ENCODE data around the gene LRRC7. TPM values are rescaled to one million over a fixed set of nuclear protein-coding genes. Genes with fewer than 3 reads are reported as not detected.

LRRC7 gene
- total RNA-seq, 1 experiment from 2014 or later = 0.14 TPM

DNA sequence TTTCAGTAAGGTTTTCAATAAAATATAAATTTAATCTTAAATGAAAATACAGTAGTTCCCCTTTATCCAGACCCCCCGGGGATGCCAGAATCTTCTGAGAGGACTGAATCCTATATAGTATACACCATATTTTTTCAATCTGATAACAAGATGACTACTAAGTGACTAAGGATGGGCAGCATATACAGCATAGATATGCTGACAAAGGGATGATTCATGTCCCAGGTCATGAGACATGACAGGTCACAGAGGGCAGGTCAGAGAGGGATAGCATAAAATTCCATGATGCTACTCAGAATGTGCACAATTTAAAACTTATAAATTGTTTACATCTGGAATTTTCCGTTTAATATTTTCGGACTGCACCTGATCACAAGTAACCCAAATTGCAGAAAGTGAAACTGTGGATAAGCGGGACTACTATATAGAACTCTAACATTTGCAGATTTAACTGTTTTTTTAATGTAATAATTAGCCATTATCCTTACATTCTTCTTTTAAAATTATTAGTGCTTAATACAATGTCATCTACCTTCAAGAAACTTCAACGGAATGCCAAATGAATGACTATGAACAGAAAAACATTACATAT is 588.9 kb downstream of the LRRC7 start:
- no peaks in the 10 kb centered on the region for H3K36me3 Mint-ChIP-seq (ENCODE audit: insufficient read depth, unreplicated experiment)

DNA sequence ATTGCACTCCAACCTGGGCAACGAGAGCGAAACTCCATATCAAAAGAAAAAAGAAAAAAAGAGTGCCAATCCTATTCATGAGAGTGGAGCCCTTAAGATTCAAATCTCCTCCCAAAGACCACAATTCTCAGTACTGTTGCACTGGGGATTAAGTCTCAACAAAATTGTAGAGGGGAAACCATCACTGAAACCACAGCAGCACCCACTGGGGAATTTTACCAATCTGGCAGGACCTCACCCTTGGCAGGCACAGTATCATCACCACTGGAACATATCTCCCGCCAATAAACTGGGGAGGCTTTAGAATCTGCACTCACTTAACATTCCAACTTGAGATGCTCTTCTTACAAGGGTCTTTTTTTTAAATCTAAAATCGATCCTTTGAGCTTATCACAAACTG is 596.6 kb downstream of the LRRC7 start:
- H3K4me1 Mint-ChIP-seq (ENCODE audit: low read depth, unreplicated experiment) = peaks cover 10% of the 10 kb centered on the region
- TF ChIP-seq, protein P1, sequence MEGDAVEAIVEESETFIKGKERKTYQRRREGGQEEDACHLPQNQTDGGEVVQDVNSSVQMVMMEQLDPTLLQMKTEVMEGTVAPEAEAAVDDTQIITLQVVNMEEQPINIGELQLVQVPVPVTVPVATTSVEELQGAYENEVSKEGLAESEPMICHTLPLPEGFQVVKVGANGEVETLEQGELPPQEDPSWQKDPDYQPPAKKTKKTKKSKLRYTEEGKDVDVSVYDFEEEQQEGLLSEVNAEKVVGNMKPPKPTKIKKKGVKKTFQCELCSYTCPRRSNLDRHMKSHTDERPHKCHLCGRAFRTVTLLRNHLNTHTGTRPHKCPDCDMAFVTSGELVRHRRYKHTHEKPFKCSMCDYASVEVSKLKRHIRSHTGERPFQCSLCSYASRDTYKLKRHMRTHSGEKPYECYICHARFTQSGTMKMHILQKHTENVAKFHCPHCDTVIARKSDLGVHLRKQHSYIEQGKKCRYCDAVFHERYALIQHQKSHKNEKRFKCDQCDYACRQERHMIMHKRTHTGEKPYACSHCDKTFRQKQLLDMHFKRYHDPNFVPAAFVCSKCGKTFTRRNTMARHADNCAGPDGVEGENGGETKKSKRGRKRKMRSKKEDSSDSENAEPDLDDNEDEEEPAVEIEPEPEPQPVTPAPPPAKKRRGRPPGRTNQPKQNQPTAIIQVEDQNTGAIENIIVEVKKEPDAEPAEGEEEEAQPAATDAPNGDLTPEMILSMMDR (IDR thresholded peaks at IDR 0.05; ENCODE audit: unreplicated experiment) = no peak
- CTCF ChIA-PET = no interaction called here
- H3K9me3 Mint-ChIP-seq (ENCODE audit: low read depth, unreplicated experiment) = no peaks in the 10 kb centered on the region
- BruUV-seq (replicated peaks) = no TSS peak
- no peaks in the 10 kb centered on the region for H3K27me3 Mint-ChIP-seq (ENCODE audit: unreplicated experiment)
- DNase-seq = no peak
- H3K4me3 Mint-ChIP-seq (ENCODE audit: low read depth, unreplicated experiment) = no peak overlapping the region
- H3K27ac Mint-ChIP-seq (ENCODE audit: unreplicated experiment) = no peak overlapping the region
- H3K36me3 Mint-ChIP-seq (ENCODE audit: insufficient read depth, unreplicated experiment) = no peaks in the 10 kb centered on the region
- intact Hi-C loops (cut with micrococcal nuclease; ENCODE audit: unreplicated experiment) = no loop called here

More for the DNA sequence above, 588.9 kb downstream of the LRRC7 start:
- TF ChIP-seq, protein P1 (IDR thresholded peaks at IDR 0.05; ENCODE audit: unreplicated experiment) = no peak
- Mint-ChIP-seq H3K4me1 (ENCODE audit: low read depth, unreplicated experiment) (no peaks in the 10 kb centered on the region), H3K27ac (ENCODE audit: unreplicated experiment) (no peak overlapping the region), H3K9me3 (ENCODE audit: low read depth, unreplicated experiment) (no peaks in the 10 kb centered on the region), H3K27me3 (ENCODE audit: unreplicated experiment) (no peaks in the 10 kb centered on the region), H3K4me3 (ENCODE audit: low read depth, unreplicated experiment) (no peak overlapping the region)
- CTCF ChIA-PET = no interaction called here
- BruUV-seq (replicated peaks) = no TSS peak
- DNase-seq = no peak
- intact Hi-C loops (cut with micrococcal nuclease; ENCODE audit: unreplicated experiment) = no loop called here

DNA sequence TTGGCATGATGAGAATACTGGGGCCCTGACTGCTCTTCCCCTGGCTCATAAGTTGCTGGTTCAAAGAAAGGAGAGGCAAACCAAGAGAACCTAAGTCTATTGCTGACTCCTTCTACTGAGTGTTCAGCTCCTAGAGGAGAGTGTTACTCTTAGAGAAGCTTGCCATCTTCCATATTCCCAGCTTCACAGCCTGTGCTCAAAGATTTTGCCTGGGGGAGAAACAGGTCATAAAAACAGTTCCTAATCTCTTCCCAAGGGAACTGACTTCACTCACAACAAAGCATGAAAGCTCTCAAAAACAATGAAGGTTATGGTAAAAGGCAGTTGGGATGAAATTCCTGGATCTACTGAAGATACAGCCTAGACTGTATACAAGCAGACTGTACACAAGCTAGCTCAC is 600.6 kb downstream of the LRRC7 start:
- peaks cover 10% of the 10 kb centered on the region for H3K4me1 Mint-ChIP-seq (ENCODE audit: low read depth, unreplicated experiment)
- DNase-seq = no peak
- BruUV-seq (replicated peaks) = no TSS peak
- TF ChIP-seq, protein P1 (IDR thresholded peaks at IDR 0.05; ENCODE audit: unreplicated experiment) = no peak
- no peaks in the 10 kb centered on the region for H3K36me3 Mint-ChIP-seq (ENCODE audit: insufficient read depth, unreplicated experiment)
- H3K9me3 Mint-ChIP-seq (ENCODE audit: low read depth, unreplicated experiment) = no peaks in the 10 kb centered on the region
- H3K27ac Mint-ChIP-seq (ENCODE audit: unreplicated experiment) = no peak overlapping the region
- intact Hi-C loops (cut with micrococcal nuclease; ENCODE audit: unreplicated experiment) = no loop called here
- no peaks in the 10 kb centered on the region for H3K27me3 Mint-ChIP-seq (ENCODE audit: unreplicated experiment)
- H3K4me3 Mint-ChIP-seq (ENCODE audit: low read depth, unreplicated experiment) = no peak overlapping the region
- CTCF ChIA-PET = no interaction called here

DNA sequence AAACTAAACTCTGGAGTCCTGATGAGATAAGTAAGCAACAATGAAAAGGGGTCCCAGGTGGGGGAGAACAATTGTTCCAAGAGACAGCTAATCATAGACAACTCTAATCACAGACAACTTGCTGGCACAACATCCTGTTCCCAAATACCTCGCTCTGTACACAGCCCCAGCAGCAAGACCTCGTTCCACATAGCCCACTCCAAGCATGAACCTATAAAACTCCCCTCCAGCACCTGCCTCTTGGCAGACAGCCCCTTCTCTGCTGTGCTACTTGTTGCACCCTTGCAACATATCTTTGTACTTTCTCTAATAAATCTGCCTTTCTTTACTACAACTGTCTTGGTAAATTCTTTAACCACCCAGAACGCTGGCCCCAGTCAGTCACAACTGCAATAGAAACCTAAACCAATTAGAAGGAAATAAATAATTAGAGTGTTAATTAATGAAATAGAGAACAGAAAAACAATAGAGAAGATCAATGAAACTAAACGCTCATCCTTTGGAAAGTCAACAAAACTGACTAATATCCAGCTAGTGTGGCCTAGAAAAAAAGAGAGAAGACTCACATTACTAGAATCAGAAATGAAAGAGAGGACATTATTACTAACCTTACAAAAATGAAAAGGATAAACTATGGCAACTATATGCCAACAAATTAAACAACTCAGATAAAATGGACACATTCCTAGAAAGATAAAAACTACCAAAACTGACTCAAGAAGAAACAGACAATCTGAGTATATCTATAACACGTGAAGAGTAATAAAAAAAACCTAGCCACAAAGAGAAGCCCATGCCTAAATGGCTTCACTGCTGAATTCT is 601.5 kb downstream of the LRRC7 start:
- CTCF ChIA-PET = interaction anchor here (0.6 kb wide), 1 partner anchor 1520 kb away, joined by 6 read pairs; no protein-coding TSS in a partner anchor

More for the DNA sequence above, 601.5 kb downstream of the LRRC7 start:
- intact Hi-C loops (cut with micrococcal nuclease; ENCODE audit: unreplicated experiment) = no loop called here
- TF ChIP-seq, protein P1 (IDR thresholded peaks at IDR 0.05; ENCODE audit: unreplicated experiment) = no peak
- Mint-ChIP-seq H3K4me1 (ENCODE audit: low read depth, unreplicated experiment) (peaks cover 10% of the 10 kb centered on the region), H3K27me3 (ENCODE audit: unreplicated experiment) (no peaks in the 10 kb centered on the region), H3K9me3 (ENCODE audit: low read depth, unreplicated experiment) (no peaks in the 10 kb centered on the region), H3K4me3 (ENCODE audit: low read depth, unreplicated experiment) (no peak overlapping the region), H3K36me3 (ENCODE audit: insufficient read depth, unreplicated experiment) (no peaks in the 10 kb centered on the region), H3K27ac (ENCODE audit: unreplicated experiment) (no peak overlapping the region)
- no peak for DNase-seq
- no TSS peak for BruUV-seq (replicated peaks)
